ENCODE results near the gene PDLIM5.

GRCh38 chr4:94591289-94591688 is 139.5 kb downstream of the PDLIM5 start:
- TF ChIP-seq CTCF (conservative IDR thresholded peaks at IDR 0.05; ENCODE audit: low read length) (no peak), EZH2phosphoT487 (IDR thresholded peaks at IDR 0.05; ENCODE audit: borderline replicate concordance, low read depth, low read length) (no peak)
